ENCODE results near the gene MOXD1.
"Not testable (repeated sequence)": the region's sequence is repeated elsewhere in the genome, so short reads cannot be mapped to it uniquely, and the experiment has no call there.

The MOXD1 gene

GRCh38 chr6:132285004-132285780, 116.1 kb downstream of the MOXD1 start:
- no peak overlapping the region for H3K4me3 ChIP-seq (ENCODE audit: low read depth, low read length)

GRCh38 chr6:132282696-132283095, 118.6 kb downstream of the MOXD1 start:
- no peak overlapping the region for H3K4me3 ChIP-seq (ENCODE audit: low read depth, low read length)

- no peak overlapping the region for H3K4me3 ChIP-seq (ENCODE audit: low read depth, low read length)
Observed at GRCh38 chr6:132280436-132280835, 120.8 kb downstream of the MOXD1 start.

- H3K4me3 ChIP-seq (ENCODE audit: low read depth, low read length), result peak overlapping the region; percentile 45
Observed at GRCh38 chr6:132279592-132280139, 121.6 kb downstream of the MOXD1 start.

- H3K4me3 ChIP-seq (ENCODE audit: low read depth, low read length), result no peak overlapping the region
Observed at GRCh38 chr6:132275066-132275970, 126.0 kb downstream of the MOXD1 start.

- H3K4me3 ChIP-seq (ENCODE audit: low read depth, low read length), result no peak overlapping the region
Observed at GRCh38 chr6:132272776-132273175, 128.5 kb downstream of the MOXD1 start.

- H3K4me3 ChIP-seq (ENCODE audit: low read depth, low read length), result no peak overlapping the region
Observed at GRCh38 chr6:132270726-132271402, 130.4 kb downstream of the MOXD1 start.

GRCh38 chr6:132268666-132269065, 132.6 kb downstream of the MOXD1 start:
- not testable (repeated sequence) for H3K4me3 ChIP-seq (ENCODE audit: low read depth, low read length)

GRCh38 chr6:132268209-132268608, 133.1 kb downstream of the MOXD1 start:
- no peak overlapping the region for H3K4me3 ChIP-seq (ENCODE audit: low read depth, low read length)

- H3K4me3 ChIP-seq (ENCODE audit: low read depth, low read length), result no peak overlapping the region
Observed at GRCh38 chr6:132265451-132266097, 135.7 kb downstream of the MOXD1 start.

GRCh38 chr6:132264021-132264500, 137.2 kb downstream of the MOXD1 start:
- H3K4me3 ChIP-seq (ENCODE audit: low read depth, low read length), result no peak overlapping the region

- H3K4me3 ChIP-seq (ENCODE audit: low read depth, low read length), result no peak overlapping the region
Observed at GRCh38 chr6:132261354-132261753, 139.9 kb downstream of the MOXD1 start.

- no peak overlapping the region for H3K4me3 ChIP-seq (ENCODE audit: low read depth, low read length)
Observed at GRCh38 chr6:132259070-132259469, 142.2 kb downstream of the MOXD1 start.

GRCh38 chr6:132257561-132257960, 143.7 kb downstream of the MOXD1 start:
- H3K4me3 ChIP-seq (ENCODE audit: low read depth, low read length), result no peak overlapping the region

- H3K4me3 ChIP-seq (ENCODE audit: low read depth, low read length), result no peak overlapping the region
Observed at GRCh38 chr6:132256457-132256856, 144.8 kb downstream of the MOXD1 start.

GRCh38 chr6:132253906-132254305, 147.4 kb downstream of the MOXD1 start:
- no peak overlapping the region for H3K4me3 ChIP-seq (ENCODE audit: low read depth, low read length)

GRCh38 chr6:132253211-132253610, 148.1 kb downstream of the MOXD1 start:
- no peak overlapping the region for H3K4me3 ChIP-seq (ENCODE audit: low read depth, low read length)

GRCh38 chr6:132252113-132252512, 149.2 kb downstream of the MOXD1 start:
- H3K4me3 ChIP-seq (ENCODE audit: low read depth, low read length), result no peak overlapping the region

- H3K4me3 ChIP-seq (ENCODE audit: low read depth, low read length), result no peak overlapping the region
Observed at GRCh38 chr6:132251711-132252110, 149.6 kb downstream of the MOXD1 start.

- no peak overlapping the region for H3K4me3 ChIP-seq (ENCODE audit: low read depth, low read length)
Observed at GRCh38 chr6:132247381-132248159, 153.7 kb downstream of the MOXD1 start.
